H1 (cell line): ENCODE results near the gene BRSK2. TPM values are rescaled to one million over a fixed set of nuclear protein-coding genes. Genes with fewer than 3 reads are reported as not detected.

Experiments used
- ATF2 ChIP-seq: IDR thresholded peaks from 2 replicates; pipeline ENCODE4 v1.6.1; 2012; ENCODE audit warnings: low read length, inconsistent platforms
- BCL11A ChIP-seq, 2 experiments: IDR thresholded peaks; one replicate each; pipeline ENCODE4 v1.6.1; 2011; ENCODE audit warnings: low read depth in 2 of 2, low read length in 2 of 2, mild to moderate bottlenecking in 2 of 2
- CBX5 ChIP-seq: fragments of 300-800, 300-1000 bp; sonication (generic); IDR thresholded peaks from 2 replicates; pipeline ENCODE4 v1.7.1; 2016; ENCODE audit warnings: antibody characterized with exemption, low read length, low read depth
- PHF8 ChIP-seq: fragments of 200-600 bp; sonication (generic); conservative IDR thresholded peaks from 2 replicates; pipeline ENCODE4 v1.7.1; 2012; ENCODE audit warnings: low read depth, mild to moderate bottlenecking, inconsistent platforms, low read length, moderate library complexity
- polyA plus RNA-seq, 7 experiments: library from polyadenylated mRNA; depleted of rRNA in 3 of 7; stranded (reverse) in 5 of 7; unstranded in 2 of 7; fragments of >200 nt in 5 of 7; fragments of 200-250 nt in 2 of 7; gene quantifications; 1 replicate in 5 of 7; 2 replicates in 1 of 7; 4 replicates in 1 of 7; pipeline versions ENCODE4 v1.2.1 to v1.2.3, GENCODE V29; 2011 to 2013; ENCODE audit warnings: missing spikeins in 2 of 7, mixed read lengths in 2 of 7
- total RNA-seq: library from RNA; stranded (reverse); fragmentation: NEBNext Ultra II Directional; extraction: Animal tissue kit (Norgen Biotek cat#: 25700); gene quantifications from 2 replicates; pipeline ENCODE4 v1.2.1, GENCODE V29; 2021
- TF ChIP-seq, protein P1 (sequence below): IDR thresholded peaks from 2 replicates; pipeline ENCODE4 v1.6.1; 2012; ENCODE audit warnings: inconsistent platforms

BRSK2 gene
- total and polyA plus RNA-seq, 2 of the 8 experiments (the other 6 are each of a cell fraction or from before 2014, with no cell fraction given): 17.3 to 27.1 TPM

GRCh38 chr11:1466784-1467183 lies 77.0 kb downstream of the BRSK2 start (continued):
- TF ChIP-seq CBX5 (no peak), PHF8 (no peak), ATF2 (no peak), BCL11A (IDR thresholded peaks at IDR 0.05; ENCODE audit: low read depth in 2 of 2, low read length in 2 of 2) (no peak)
- TF ChIP-seq, protein P1, sequence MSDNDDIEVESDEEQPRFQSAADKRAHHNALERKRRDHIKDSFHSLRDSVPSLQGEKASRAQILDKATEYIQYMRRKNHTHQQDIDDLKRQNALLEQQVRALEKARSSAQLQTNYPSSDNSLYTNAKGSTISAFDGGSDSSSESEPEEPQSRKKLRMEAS: no peak
